ENCODE measurements around the gene PRKCE.

Gene PRKCE

DNA sequence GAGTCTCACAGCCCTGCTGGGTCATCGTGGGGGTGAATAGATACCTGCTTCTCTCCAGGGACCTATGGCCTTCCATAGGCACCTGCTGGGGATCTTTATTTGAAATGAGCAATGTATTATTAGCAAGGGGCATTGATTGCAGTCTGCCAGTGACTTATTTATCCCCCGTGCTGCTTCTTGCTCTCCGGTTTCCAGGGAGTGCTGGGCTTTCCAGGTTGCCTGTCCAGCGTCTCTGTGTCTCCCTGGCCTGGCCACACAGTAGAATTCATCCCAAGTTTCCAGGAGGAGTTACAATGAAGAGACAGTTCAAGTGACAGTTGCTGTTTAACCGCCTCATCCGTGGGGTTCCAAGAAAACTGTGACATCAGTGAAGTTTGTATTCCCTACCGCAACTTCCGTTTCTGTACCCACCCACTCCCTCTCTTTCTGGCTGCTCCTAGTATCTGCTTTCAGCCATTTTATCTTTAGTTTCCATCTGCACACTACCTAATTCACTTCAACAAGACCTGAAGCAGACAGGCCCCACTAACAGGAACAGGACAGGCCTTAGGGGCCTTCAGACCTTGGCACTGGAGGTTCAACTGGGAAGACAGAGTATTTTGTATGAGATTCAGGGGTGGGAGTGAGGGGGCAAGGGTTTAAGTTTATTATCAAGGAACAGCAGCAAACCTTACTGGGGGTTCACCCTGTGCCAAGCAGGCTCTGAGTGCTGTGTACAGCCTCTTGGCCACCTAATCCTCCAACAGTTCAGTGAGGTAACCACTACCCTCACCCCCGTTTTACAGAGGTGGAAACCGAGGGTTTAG lies 134.8 kb downstream of the PRKCE start:
- DNase-seq: peak; percentile 63

- peak; percentile 30 for DNase-seq
Observed at GRCh38 chr2:45786836-45787357, 135.4 kb downstream of the PRKCE start.

- DNase-seq: no peak
Observed at GRCh38 chr2:45788401-45788800, 136.9 kb downstream of the PRKCE start.

GRCh38 chr2:45789317-45789716 lies 137.8 kb downstream of the PRKCE start:
- DNase-seq: no peak

GRCh38 chr2:45789961-45790723 lies 138.7 kb downstream of the PRKCE start:
- no peak for DNase-seq

DNA sequence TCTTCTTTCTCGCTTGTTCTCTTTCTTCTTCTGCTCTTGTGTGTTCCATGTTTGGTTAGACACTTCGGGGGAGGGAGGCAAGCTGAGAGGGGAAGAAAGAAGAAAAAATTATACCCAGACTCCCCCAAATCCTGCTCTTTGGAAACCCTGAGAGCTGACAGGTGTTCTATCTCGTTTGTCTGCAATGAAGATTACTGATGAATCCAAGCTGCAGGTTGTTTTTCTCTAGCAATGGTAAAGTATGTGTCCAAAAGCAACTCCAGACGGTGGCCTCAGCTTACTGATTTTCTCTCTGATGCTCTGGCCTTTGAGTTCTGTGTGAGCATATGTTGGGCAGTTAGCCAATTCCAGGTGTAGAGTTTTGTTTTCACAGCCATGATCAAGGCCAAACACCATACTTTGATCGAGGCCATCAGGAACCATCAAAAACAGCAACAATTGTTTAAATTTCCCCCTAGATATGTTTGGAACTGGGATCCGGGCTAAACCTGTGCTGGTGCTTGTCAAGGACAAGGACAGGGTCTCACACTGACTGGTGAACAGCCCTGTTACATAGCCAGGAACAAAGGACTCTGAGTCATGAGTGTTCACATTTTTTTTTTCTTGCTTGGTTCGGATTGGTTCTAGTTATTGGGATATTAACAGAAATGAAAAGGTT lies 142.0 kb downstream of the PRKCE start:
- DNase-seq: no peak

DNA sequence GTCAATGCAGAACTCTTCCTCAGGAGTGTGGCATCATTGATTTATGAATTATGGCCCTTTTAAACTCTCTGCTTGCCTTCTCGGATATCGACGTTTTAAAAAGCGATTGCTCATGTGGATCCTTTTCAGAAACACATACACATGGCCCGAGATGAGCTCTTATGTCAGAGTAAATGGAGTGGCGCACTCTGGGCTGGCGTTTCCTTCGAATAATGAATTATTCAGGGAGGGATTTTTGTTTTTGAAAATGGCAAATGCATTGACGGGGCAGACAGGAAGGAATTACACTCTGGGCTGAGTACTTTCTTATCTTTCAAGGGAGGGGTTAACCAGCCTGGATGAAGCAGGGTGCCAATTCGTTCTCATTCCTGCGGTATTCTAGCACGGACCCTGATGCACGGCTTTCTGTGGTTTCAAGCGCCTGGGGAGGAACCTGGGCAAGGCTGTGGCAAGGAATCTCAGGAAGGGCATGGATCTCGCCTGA lies 142.7 kb downstream of the PRKCE start:
- DNase-seq: no peak

DNA sequence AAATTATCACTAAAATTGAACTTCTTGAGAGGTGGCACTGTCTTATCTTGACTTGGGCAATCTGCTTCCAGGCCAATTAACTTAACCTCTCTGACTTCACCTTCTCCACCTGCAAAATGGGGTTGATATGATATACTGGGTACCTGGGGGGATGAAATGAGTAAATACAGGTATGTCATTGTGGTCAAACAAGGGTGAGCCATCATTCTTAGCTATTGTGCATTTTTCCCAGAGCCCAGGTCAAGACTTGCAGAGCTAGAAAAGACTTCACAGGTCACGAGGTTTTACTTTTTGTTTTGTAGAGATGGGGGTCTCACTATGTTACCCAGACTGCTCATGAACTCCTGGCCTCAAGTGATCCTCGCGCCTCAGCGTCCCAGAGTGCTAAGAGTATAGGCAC lies 145.0 kb downstream of the PRKCE start:
- no peak for DNase-seq

DNA sequence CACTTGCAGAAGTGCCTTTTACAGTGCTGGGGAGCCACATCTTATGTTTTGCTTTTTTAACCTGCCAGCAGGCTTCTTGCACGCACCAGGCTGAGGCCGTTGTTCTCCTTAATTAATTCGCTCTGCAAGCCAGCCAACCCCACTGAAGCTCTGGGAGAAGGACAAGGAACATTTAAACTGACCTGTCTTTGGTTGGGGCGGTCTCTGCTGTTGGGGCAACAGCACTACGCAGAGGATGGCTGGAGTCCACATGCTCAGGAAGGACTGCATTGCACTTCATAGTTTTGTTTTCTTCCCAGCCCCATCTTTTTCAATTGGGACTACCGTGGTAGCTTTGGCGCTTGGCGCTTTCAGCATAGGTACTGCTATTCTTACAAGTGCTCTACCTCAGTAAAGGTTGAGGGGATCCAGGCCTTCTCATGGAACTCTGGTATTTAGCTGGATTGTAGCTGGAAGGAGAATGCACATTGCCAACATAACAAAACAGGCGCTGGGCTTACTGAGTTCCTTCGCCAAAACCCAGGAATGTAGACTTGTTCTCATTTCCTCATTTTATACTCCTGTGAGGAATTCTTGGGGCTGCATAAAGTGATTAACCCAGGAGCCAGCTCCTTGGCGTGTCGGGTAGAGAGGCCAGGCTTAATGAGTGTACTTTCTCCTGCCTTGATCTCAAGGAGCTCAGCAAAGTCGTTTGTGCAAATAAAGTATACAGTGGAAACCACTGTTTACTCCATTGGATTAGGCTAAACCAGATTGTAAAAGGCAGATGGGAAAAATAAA lies 146.2 kb downstream of the PRKCE start:
- DNase-seq: no peak

DNA sequence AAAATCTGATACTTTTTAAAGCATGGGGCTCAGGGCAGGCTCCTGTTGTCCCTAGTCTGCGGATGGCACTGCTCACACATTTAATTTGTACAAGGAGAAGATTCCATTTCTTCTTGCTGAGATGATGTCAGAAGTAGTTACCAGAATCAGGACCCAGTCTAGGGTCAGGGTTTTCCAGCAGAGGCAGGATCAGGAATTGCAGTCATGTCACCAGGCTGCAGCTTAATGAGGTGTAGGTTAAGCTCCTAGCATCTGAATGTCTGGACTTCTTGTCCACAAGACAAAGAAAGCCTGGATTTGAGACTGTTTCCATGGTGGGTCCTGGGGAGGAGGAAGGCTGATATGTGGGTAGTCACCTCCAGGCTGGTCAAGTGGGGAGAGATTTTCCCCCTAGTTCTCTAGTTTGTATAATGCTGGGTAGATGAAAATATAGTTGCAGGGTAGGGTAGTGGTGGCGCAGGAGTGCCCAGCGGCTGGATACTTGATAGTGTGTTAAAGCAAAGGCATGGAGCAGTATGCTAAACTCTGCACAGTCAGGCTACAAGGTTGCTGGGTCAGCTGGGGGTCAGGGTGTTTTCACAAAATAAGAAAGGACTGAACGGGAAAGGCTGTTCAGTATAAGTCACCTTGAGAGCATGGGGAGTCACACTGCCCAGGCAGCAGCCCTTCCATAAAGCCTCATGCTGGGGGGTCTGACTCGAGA lies 148.4 kb downstream of the PRKCE start:
- no peak for DNase-seq

DNA sequence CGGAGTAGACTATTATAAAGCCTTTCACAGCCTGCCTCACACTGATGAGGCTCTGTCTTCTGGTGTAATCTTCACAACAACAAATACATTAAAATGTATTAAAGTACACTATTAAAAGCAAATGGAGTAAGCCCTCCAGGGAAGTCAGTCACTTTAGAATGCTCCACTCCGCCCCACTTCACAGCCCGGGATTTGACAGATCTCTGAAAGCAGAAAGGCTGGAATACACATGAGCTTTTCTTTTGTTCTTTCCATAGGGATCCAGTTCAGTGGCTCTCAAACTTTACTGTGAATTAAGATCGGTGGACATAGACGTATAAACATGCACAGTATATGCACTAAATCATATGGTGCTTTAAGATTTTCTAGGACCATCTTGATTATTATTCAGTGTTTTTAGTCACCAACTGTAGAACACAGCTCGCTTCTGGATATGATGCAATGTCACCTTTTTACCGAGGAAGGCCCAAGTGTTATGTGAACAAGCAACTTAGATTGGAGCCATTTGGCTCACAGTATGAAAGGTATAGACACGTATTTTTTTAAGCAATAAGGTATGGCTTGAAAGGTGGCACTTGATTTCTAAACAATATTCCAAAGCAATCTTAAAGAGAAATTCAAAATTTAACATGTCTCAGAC lies 151.1 kb downstream of the PRKCE start:
- no peak for DNase-seq

- DNase-seq: no peak
Observed at GRCh38 chr2:45804987-45805755, 153.7 kb downstream of the PRKCE start.

DNA sequence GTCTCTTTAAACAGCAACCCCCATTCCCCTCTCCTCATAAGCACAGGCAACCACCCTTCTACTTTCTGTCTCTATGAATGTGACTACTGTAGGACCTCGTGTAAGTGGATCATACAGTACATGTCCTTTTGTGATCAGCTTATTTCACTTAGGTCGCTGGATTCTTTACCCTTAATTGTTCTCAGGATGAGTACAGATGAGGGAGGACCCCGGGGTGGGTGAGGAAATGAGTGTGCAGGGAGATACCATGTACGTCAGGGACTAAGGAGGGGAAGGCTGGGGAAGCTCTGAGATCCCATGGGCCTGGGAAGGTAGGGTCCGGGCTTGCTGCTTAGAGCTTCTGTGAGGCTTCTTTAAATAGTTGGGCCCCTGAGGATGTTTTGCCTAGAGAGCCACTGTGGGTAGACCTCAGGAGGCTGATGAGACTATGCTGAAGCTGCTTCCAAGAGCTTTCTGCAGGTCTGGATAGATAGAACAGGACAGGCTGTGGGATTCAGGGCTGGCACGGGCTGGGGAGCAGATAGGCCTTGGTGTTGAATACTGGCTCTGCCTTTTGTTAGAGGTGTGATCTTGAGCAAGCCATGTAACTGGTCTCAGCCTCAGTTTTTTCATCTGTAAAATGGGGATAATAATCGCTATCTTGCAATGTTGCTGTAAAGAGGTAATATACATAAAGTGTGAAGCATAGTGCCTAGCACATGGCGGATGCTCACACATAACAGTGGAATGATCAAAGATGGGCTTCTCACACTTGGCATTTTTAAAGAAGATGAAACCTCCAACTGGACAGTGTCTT lies 155.3 kb downstream of the PRKCE start:
- no peak for DNase-seq

GRCh38 chr2:45808294-45808800 lies 156.9 kb downstream of the PRKCE start:
- DNase-seq: no peak

DNA sequence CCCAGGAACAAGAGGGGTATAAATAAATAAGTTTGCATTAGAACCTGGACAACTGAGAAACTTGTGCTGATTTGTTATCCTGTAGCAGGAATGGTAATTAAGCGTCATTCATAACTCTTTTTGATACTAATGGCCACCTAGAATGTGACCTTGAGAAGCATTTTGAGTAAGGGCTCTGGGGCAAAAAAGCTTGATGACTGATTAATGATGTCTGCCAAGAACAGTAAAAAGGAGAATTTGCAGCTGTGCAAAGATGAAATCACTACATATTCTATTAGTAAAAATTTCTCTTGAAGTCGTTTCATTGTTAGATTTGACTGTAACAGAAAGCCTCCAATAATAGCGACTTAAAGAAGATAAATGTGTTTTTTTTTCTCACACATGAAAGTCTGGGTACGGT lies 157.7 kb downstream of the PRKCE start:
- no peak for DNase-seq

GRCh38 chr2:45812011-45812500 lies 160.6 kb downstream of the PRKCE start:
- DNase-seq: peak; percentile 73

GRCh38 chr2:45813003-45813941 lies 161.8 kb downstream of the PRKCE start:
- DNase-seq: no peak

DNA sequence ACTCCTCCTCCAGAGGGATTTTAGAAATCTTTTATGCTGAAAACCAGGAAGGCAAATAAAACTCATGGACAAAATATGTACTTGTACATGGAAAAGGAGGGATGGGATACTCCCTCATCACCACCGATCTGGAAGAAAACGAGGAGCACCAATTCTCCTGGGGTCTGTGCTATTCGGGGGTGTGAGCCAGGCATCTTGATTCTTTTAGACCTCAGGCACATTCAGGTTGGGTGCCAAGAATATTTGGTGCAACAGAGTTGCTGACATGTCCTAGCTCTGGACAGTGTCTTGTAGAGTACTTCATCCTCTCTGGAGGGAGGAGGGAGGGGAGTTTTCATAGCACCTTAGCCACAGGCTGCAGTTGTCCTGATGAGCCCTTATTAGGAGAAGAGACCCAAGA lies 163.0 kb downstream of the PRKCE start:
- DNase-seq: no peak

Measured in inflammatory macrophage treated with lipopolysaccharide for 4 hours (primary cell).